Natural killer cell treated with Interleukin-12 subunit alpha and Interleukin-12 subunit beta and Interleukin-15 and Interleukin-18, amount 100 ng/mL, for 72 hours (primary cell): Measurements from ENCODE around the gene RPL13. TPM values are rescaled to one million over a fixed set of nuclear protein-coding genes. Genes with fewer than 3 reads are reported as not detected.

ENCODE experiments used
- ATAC-seq, 2 donors: fragments of 150-1000 bp; cut with Tn5 transposase in 1 of 2; sonication (Bioruptor Pico), chemical (Tn5 transposase) in 1 of 2; 2 replicates each; pipeline ENCODE4 v1.10.0; 2021
- DNase-seq: peaks from one replicate; pipeline ENCODE4 v3.0.0; 2022; ENCODE audit warnings: low spot score
- H3K27ac Mint-ChIP-seq, 2 donors: 1 replicate in 1 of 2; 2 replicates in 1 of 2; pipeline ENCODE4 v1.8.0; 2022; ENCODE audit warnings: mixed read lengths in 2 of 2, mild to moderate bottlenecking in 1 of 2, moderate library complexity in 1 of 2
- H3K27me3 Mint-ChIP-seq, 2 donors: 1 replicate in 1 of 2; 2 replicates in 1 of 2; pipeline ENCODE4 v1.8.0; 2022; ENCODE audit warnings: mixed read lengths in 2 of 2
- H3K36me3 Mint-ChIP-seq: one replicate; pipeline ENCODE4 v1.8.0; 2022; ENCODE audit warnings: mixed read lengths
- H3K4me1 Mint-ChIP-seq, 2 donors: 1 replicate in 1 of 2; 2 replicates in 1 of 2; pipeline ENCODE4 v1.8.0; 2022; ENCODE audit warnings: low read depth in 2 of 2, mixed read lengths in 2 of 2, mild to moderate bottlenecking in 1 of 2
- H3K4me3 Mint-ChIP-seq: one replicate; pipeline ENCODE4 v1.8.0; 2022; ENCODE audit warnings: mixed read lengths
- H3K9me3 Mint-ChIP-seq: 2 replicates; pipeline ENCODE4 v1.8.0; 2022; ENCODE audit warnings: mixed read lengths
- total RNA-seq, 2 donors: library from RNA; stranded (reverse); gene quantifications; one replicate each; pipeline ENCODE4 v1.2.3, GENCODE V29; 2022

RPL13 gene
- total RNA-seq, 2 donors from 2014 or later = 1,294 to 1,944 TPM

DNA sequence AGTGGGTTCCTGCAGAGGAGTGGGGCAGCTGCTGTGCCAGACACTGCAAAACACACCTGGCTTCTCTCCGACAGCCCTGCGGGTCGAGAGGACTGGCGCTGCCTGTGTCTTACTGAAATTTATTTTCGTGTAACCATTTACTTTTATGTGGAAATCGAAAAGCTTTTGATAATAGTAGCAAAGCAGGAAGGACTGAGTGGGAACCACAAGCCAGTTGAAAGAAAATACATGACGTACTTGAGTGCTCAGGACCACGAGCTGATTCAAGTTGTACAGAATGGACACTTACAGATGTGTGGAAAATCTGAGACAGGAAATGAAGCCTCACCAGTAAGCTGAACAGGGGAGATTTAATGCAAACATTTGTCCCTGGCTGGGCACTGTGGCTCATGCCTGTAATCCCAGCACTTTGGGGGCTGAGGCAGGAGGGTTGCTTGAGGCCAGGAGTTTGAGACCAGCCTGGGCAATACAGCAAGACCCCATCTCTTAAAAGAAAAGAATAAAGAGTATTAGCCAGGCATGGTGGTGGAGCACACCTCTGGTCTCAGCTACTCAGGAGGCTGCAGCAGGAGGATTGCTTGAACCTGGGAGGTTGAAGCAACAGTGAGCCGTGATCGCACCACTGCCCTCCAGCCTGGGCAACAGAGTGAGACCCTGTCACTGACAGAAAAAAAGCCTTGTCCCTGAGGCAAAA, 11.3 kb upstream of the RPL13 start:
- Mint-ChIP-seq H3K36me3 (no peaks in the 10 kb centered on the region), H3K9me3 (no peaks in the 10 kb centered on the region), H3K4me3 (no peak overlapping the region), H3K27ac (no peak overlapping the region), H3K4me1 (no peaks in the 10 kb centered on the region), H3K27me3 (no peaks in the 10 kb centered on the region)
- DNase-seq = no peak
- ATAC-seq = no peak

DNA sequence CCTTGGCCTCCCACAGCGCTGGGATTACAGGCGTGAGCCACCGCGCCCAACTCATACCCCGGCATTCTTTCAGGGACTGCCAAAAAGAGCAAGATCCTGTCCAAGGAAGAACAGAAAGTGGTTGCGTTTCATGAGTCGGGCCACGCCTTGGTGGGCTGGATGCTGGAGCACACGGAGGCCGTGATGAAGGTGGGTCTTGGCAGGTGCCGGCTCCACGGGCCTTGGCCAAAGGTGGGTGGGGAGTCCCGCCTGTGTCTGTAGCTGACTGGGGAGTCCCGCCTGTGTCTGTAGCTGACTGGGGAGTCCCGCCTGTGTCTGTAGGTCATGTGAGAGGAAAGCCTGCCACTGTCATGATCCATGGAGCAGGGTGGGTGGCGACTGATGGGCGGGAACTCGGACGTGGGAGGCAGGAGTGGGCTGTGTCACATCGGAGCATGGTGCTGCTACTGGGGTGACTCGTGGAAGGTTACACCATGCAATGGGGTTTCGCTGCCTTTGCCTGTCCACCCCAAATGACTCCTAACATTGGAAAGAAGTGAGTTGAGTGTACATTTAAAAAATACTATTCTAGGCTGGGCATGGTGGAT, 10.0 kb upstream of the RPL13 start:
- Mint-ChIP-seq H3K36me3 (no peaks in the 10 kb centered on the region), H3K27me3 (no peaks in the 10 kb centered on the region)

GRCh38 chr16:89552329-89552728, 8.2 kb upstream of the RPL13 start:
- Mint-ChIP-seq H3K4me3 (no peak overlapping the region), H3K27me3 (no peaks in the 10 kb centered on the region), H3K27ac (no peak overlapping the region), H3K4me1 (peaks cover 0 to 3% of the 10 kb centered on the region in 2 donors), H3K36me3 (no peaks in the 10 kb centered on the region), H3K9me3 (no peaks in the 10 kb centered on the region)
- ATAC-seq (no peak), DNase-seq (no peak)

More for the DNA sequence above, 10.0 kb upstream of the RPL13 start:
- Mint-ChIP-seq H3K4me3 (no peak overlapping the region), H3K9me3 (no peaks in the 10 kb centered on the region), H3K27ac (no peak overlapping the region), H3K4me1 (no peaks in the 10 kb centered on the region)
- no peak for DNase-seq
- ATAC-seq = peak in 1 of 2 donors; percentile 22

DNA sequence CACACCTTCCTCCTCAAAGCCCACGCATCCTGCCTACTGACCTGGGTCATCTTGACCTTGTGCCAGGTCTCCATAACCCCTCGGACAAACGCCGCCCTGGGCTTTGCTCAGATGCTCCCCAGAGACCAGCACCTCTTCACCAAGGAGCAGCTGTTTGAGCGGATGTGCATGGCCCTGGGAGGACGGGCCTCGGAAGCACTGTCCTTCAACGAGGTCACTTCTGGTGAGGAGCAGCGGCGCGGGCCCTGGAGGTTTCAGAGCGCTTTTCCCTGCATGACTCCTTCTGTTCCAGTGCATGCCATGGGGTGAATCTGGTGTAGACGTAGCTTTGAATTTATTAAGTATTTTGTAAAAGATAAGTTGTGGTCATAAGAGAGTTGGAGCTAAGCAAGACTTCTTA, 7.6 kb upstream of the RPL13 start:
- no peak for DNase-seq
- Mint-ChIP-seq H3K4me3 (no peak overlapping the region), H3K4me1 (peaks cover 0 to 7% of the 10 kb centered on the region in 2 donors), H3K36me3 (no peaks in the 10 kb centered on the region), H3K27ac (no peak overlapping the region), H3K27me3 (no peaks in the 10 kb centered on the region), H3K9me3 (no peaks in the 10 kb centered on the region)
- ATAC-seq = no peak

- DNase-seq (no peak), ATAC-seq (no peak)
- H3K27me3 Mint-ChIP-seq = no peaks in the 10 kb centered on the region
- H3K4me1 Mint-ChIP-seq = peaks cover 0 to 7% of the 10 kb centered on the region in 2 donors
- H3K27ac Mint-ChIP-seq = no peak overlapping the region
- H3K9me3 Mint-ChIP-seq = no peaks in the 10 kb centered on the region
- no peak overlapping the region for H3K4me3 Mint-ChIP-seq
- H3K36me3 Mint-ChIP-seq = no peaks in the 10 kb centered on the region
These were observed 6.7 kb upstream of the RPL13 start for GRCh38 chr16:89553733-89554132.

DNA sequence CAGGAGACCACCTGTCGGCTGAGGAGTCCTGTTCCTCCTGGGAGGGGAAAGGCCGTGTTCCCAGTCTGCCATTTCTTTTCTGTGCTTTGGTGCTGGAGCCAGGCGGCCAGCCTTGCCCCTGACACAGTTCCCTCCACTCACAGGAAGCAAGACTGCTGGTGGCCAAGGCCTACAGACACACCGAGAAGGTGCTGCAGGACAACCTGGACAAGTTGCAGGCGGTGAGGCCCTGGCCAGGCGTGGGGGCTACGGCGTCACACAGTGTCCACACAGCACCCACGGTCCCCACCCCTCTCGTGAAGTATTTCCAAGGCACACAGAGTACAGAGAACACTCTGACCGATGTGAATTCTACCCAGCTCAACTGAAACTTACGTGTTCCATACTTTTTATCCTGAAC, 6.1 kb upstream of the RPL13 start:
- DNase-seq (no peak), ATAC-seq (no peak)
- H3K4me1 Mint-ChIP-seq = peaks cover 0 to 7% of the 10 kb centered on the region in 2 donors
- H3K36me3 Mint-ChIP-seq = no peaks in the 10 kb centered on the region
- no peaks in the 10 kb centered on the region for H3K9me3 Mint-ChIP-seq
- H3K4me3 Mint-ChIP-seq = no peak overlapping the region
- no peak overlapping the region for H3K27ac Mint-ChIP-seq
- H3K27me3 Mint-ChIP-seq = no peaks in the 10 kb centered on the region

DNA sequence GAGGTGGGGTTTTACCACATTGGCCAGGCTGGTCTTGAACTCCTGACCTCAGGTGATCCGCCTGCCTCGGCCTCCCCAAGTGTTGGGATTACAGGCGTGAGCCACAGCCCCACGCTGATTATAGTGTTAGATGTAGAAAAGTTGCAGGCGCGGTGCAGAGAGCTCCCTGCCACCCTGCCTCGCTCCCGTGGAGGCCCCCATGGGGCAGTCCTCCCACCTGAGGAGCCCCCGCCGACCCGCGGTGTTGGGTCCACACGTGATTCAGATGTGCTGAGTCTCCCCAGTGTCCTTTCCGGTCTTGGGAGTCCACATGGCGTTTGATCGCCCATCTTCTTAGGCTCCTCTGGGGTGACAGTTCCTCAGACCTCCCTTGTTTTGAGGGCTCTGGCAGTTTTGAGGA, 5.2 kb upstream of the RPL13 start:
- H3K36me3 Mint-ChIP-seq = no peaks in the 10 kb centered on the region
- H3K4me1 Mint-ChIP-seq = peaks cover 6 to 13% of the 10 kb centered on the region in 2 donors
- H3K9me3 Mint-ChIP-seq = no peaks in the 10 kb centered on the region
- H3K4me3 Mint-ChIP-seq = no peak overlapping the region
- no peaks in the 10 kb centered on the region for H3K27me3 Mint-ChIP-seq
- no peak overlapping the region for H3K27ac Mint-ChIP-seq
- DNase-seq = no peak
- no peak for ATAC-seq

- ATAC-seq (no peak), DNase-seq (no peak)
- Mint-ChIP-seq H3K4me3 (no peak overlapping the region), H3K4me1 (peaks cover 6 to 13% of the 10 kb centered on the region in 2 donors), H3K27me3 (no peaks in the 10 kb centered on the region), H3K36me3 (no peaks in the 10 kb centered on the region), H3K9me3 (no peaks in the 10 kb centered on the region), H3K27ac (no peak overlapping the region)
These were observed 4.7 kb upstream of the RPL13 start for GRCh38 chr16:89555780-89556179.

GRCh38 chr16:89556750-89557689, 3.5 kb upstream of the RPL13 start:
- ATAC-seq = peak in 1 of 2 donors; percentile 54
- Mint-ChIP-seq H3K27me3 (no peaks in the 10 kb centered on the region), H3K4me3 (no peak overlapping the region), H3K27ac (no peak overlapping the region), H3K9me3 (no peaks in the 10 kb centered on the region), H3K36me3 (peaks cover 7% of the 10 kb centered on the region), H3K4me1 (peaks cover 13 to 19% of the 10 kb centered on the region in 2 donors)
- peak; percentile 69 for DNase-seq

- ATAC-seq (no peak), DNase-seq (no peak)
- H3K9me3 Mint-ChIP-seq = no peaks in the 10 kb centered on the region
- H3K27ac Mint-ChIP-seq = no peak overlapping the region
- peaks cover 20 to 24% of the 10 kb centered on the region in 2 donors for H3K4me1 Mint-ChIP-seq
- peaks cover 15% of the 10 kb centered on the region for H3K36me3 Mint-ChIP-seq
- H3K4me3 Mint-ChIP-seq = no peak overlapping the region
- no peaks in the 10 kb centered on the region for H3K27me3 Mint-ChIP-seq
These were observed 2.6 kb upstream of the RPL13 start for GRCh38 chr16:89557690-89558490.

DNA sequence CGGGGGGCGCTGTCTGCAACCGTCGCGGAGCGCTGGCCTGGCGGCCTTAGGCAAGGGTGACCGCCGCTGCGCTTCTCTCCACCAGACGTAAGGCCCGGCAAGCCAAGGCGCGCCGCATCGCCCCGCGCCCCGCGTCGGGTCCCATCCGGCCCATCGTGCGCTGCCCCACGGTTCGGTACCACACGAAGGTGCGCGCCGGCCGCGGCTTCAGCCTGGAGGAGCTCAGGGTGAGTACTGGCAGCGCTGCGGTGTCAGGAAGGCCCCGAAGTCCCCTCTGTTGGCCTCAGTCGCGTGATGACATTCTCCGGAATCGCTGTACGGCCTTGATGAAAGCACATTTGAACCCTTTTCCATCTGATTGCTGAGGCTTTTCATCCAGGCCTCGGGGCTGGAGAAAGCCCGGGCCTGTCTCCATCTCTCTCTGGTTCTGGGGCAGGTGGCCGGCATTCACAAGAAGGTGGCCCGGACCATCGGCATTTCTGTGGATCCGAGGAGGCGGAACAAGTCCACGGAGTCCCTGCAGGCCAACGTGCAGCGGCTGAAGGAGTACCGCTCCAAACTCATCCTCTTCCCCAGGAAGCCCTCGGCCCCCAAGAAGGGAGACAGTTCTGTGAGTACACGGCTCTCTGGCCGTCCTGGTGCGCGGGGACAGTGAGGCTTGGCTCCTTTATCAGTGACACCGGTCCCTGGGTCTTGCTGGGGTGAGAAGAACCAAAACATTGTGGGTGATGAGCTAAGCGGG, 831 bp downstream of the RPL13 start:
- DNase-seq = no peak
- H3K36me3 Mint-ChIP-seq = peaks cover 23% of the 10 kb centered on the region
- peak overlapping the region; percentile 77 to 88 for H3K27ac Mint-ChIP-seq

GRCh38 chr16:89561884-89562599, 1.6 kb downstream of the RPL13 start:
- Mint-ChIP-seq H3K4me1 (peaks cover 39 to 46% of the 10 kb centered on the region in 2 donors), H3K27me3 (no peaks in the 10 kb centered on the region), H3K9me3 (no peaks in the 10 kb centered on the region), H3K4me3 (peak overlapping the region; percentile 89), H3K36me3 (peaks cover 23% of the 10 kb centered on the region), H3K27ac (peak overlapping the region; percentile 77 to 88)
- DNase-seq (no peak), ATAC-seq (no peak)

More for the DNA sequence above, 831 bp downstream of the RPL13 start:
- ATAC-seq = no peak
- peak overlapping the region; percentile 89 for H3K4me3 Mint-ChIP-seq
- no peaks in the 10 kb centered on the region for H3K9me3 Mint-ChIP-seq
- peaks cover 39 to 44% of the 10 kb centered on the region in 2 donors for H3K4me1 Mint-ChIP-seq
- no peaks in the 10 kb centered on the region for H3K27me3 Mint-ChIP-seq
